K562 (cell line): ENCODE results near the gene SLC16A6. TPM values are rescaled to one million over a fixed set of nuclear protein-coding genes. Genes with fewer than 3 reads are reported as not detected.

Experiments
- ATAC-seq: fragments of 200-7000 bp; cut with Tn5 transposase; 3 replicates; pipeline ENCODE4 v1.9.1; 2020; ENCODE audit warnings: moderate library complexity
- BruUV-seq: library from RNA; stranded (reverse); fragments of 400-500 nt; replicated peaks from 2 replicates; lab custom pipeline; 2021; lab: Mats Ljungman, UMichigan
- CTCF ChIA-PET: fragments of 300-600 bp; formaldehyde crosslinking; extraction: SDS; loops from one replicate; lab custom pipeline; 2021; ENCODE audit warnings: low intra/inter-chr PET ratio; lab: Yijun Ruan, JAX
- POLR2A ChIA-PET: fragments of 300-600, 350-650 bp; sonication (Branson Sonifier 250); formaldehyde crosslinking; extraction: SDS; loops from one replicate; lab custom pipeline; 2021; ENCODE audit warnings: antibody characterized with exemption, inconsistent platforms; lab: Yijun Ruan, JAX
- DNase-seq, 4 experiments: peaks; one replicate each; pipeline versions ENCODE4 v3.0.0 to v3.0.0-alpha.2; 2011 to 2018; ENCODE audit warnings: low spot score in 3 of 4, mixed read lengths in 3 of 4; ENCODE audit errors: extremely low read depth in 1 of 4
- FAIRE-seq: peaks from 2 replicates; lab custom pipeline; 2011; peaks lifted over from hg19 to GRCh38; lab: Jason Lieb, UNC
- H2AFZ ChIP-seq: 2 replicates; pipeline ENCODE4 v1.6.0; 2011; ENCODE audit warnings: low read depth, low read length, control low read depth, inconsistent platforms
- H3K27ac ChIP-seq: fragments of 200-600 bp; 3 replicates; pipeline ENCODE4 v1.8.0; 2011; ENCODE audit warnings: low read depth, mild to moderate bottlenecking, control low read depth, inconsistent platforms, low read length, moderate library complexity, mixed read lengths; ENCODE audit errors: extremely low read depth
- H3K27me3 ChIP-seq, 2 experiments: fragments of 300-600 bp in 1 of 2; 2 replicates in 1 of 2; 3 replicates in 1 of 2; pipeline versions ENCODE4 v1.6.0 to v1.8.0; 2011; ENCODE audit warnings: inconsistent platforms in 2 of 2, low read length in 2 of 2, mild to moderate bottlenecking in 1 of 2, mixed read lengths in 1 of 2, moderate library complexity in 1 of 2; ENCODE audit not compliant: control insufficient read depth in 2 of 2, insufficient read depth in 2 of 2
- H3K36me3 ChIP-seq: fragments of 300-600 bp; 3 replicates; pipeline ENCODE4 v1.8.0; 2011; ENCODE audit warnings: mild to moderate bottlenecking, low read length, inconsistent platforms; ENCODE audit not compliant: control insufficient read depth, insufficient read depth
- H3K4me1 ChIP-seq, 2 experiments: fragments of 200-600 bp in 1 of 2; replicated peaks in 1 of 2; 2 replicates in 1 of 2; 3 replicates in 1 of 2; pipeline versions ENCODE4 v1.5.1 to v1.8.0; 2011; ENCODE audit warnings: inconsistent platforms in 2 of 2, low read length in 2 of 2, mild to moderate bottlenecking in 1 of 2, mixed read lengths in 1 of 2, moderate library complexity in 1 of 2; ENCODE audit not compliant: control insufficient read depth in 2 of 2, insufficient read depth in 2 of 2
- H3K4me2 ChIP-seq: 2 replicates; pipeline ENCODE4 v1.6.1; 2011; ENCODE audit warnings: low read length, control low read depth, inconsistent platforms, mixed read lengths; ENCODE audit not compliant: insufficient read depth
- H3K4me3 ChIP-seq: fragments of 200-600 bp; sonication (generic), shearing (Covaris generic); 2 replicates; pipeline ENCODE4 v1.5.1; 2016; ENCODE audit warnings: control low read depth, inconsistent platforms
- H3K79me2 ChIP-seq: fragments of 200-600 bp; 3 replicates; pipeline ENCODE4 v1.8.0; 2011; ENCODE audit warnings: low read length, inconsistent platforms; ENCODE audit not compliant: control insufficient read depth, insufficient read depth
- H3K9ac ChIP-seq, 2 experiments: 2 replicates each; pipeline versions ENCODE4 v1.6.0 to v1.6.1; 2011; ENCODE audit warnings: low read depth in 2 of 2, low read length in 2 of 2, control low read depth in 1 of 2, inconsistent platforms in 1 of 2, mild to moderate bottlenecking in 1 of 2, mixed read lengths in 1 of 2; ENCODE audit not compliant: insufficient read depth in 1 of 2
- H3K9me1 ChIP-seq: one replicate; pipeline ENCODE4 v1.6.0; 2011; ENCODE audit warnings: inconsistent platforms, mild to moderate bottlenecking, low read length, moderate library complexity; ENCODE audit not compliant: control insufficient read depth, insufficient read depth
- H3K9me3 ChIP-seq: replicated peaks from 2 replicates; pipeline ENCODE4 v1.5.1; 2011; ENCODE audit warnings: low read depth, low read length, inconsistent platforms; ENCODE audit not compliant: control insufficient read depth, insufficient read depth
- H4K20me1 ChIP-seq: replicated peaks from 2 replicates; pipeline ENCODE4 v1.6.1; 2011; ENCODE audit warnings: low read length, inconsistent platforms, mixed read lengths; ENCODE audit not compliant: control insufficient read depth, insufficient read depth
- ILK ChIP-seq: fragments of 450-650 bp; IDR thresholded peaks from 2 replicates; pipeline ENCODE4 v1.6.1; 2016; ENCODE audit warnings: missing genetic modification characterization, low read depth, mild to moderate bottlenecking, missing compliant biosample characterization, moderate library complexity, borderline replicate concordance
- NCOA2 ChIP-seq, 2 experiments: fragments of 450-650 bp; IDR thresholded peaks; 2 replicates each; pipeline ENCODE4 v1.6.1; 2018; ENCODE audit warnings: mild to moderate bottlenecking in 2 of 2, moderate library complexity in 1 of 2; ENCODE audit not compliant: partially characterized antibody in 2 of 2
- RAD51 ChIP-seq: fragments of 450-650 bp; IDR thresholded peaks from 2 replicates; pipeline ENCODE4 v1.7.1; 2016; ENCODE audit warnings: low read depth, mild to moderate bottlenecking, borderline replicate concordance
- SAFB2 ChIP-seq: fragments of 200-400 bp; formaldehyde crosslinking; IDR thresholded peaks from 2 replicates; pipeline ENCODE4 v1.6.1; 2018; ENCODE audit warnings: borderline replicate concordance, low read length, low read depth, moderate library complexity; ENCODE audit not compliant: severe bottlenecking
- SMAD2 ChIP-seq: fragments of 150-350 bp; IDR thresholded peaks from 2 replicates; pipeline ENCODE4 v1.6.1; 2014; ENCODE audit warnings: low read depth, mild to moderate bottlenecking, low read length
- SMARCA4 ChIP-seq: fragments of 450-650 bp; IDR thresholded peaks from 2 replicates; pipeline ENCODE4 v1.6.1; 2016
- WGBS: fragments of 100-300 bp; shearing (Covaris generic); methylation state at CpG from one replicate; pipeline ENCODE4 v1.1.6; 2016; ENCODE audit warnings: low coverage, mixed read lengths; ENCODE audit not compliant: insufficient coverage; ENCODE audit errors: missing lambda C conversion rate; 5-methylcytosine and 5-hydroxymethylcytosine counted together
- in situ Hi-C: fragments of 300-500 bp; cut with MboI; formaldehyde crosslinking; loops from 4 replicates; pipeline ENCODE4 v1.15.0; 2018; ENCODE audit warnings: inconsistent platforms, mixed read lengths
- intact Hi-C: fragments of 100-400 bp; cut with micrococcal nuclease; formaldehyde crosslinking; loops from 2 replicates; pipeline ENCODE4 v1.14.2; 2022
- polyA plus RNA-seq, 8 experiments: library from polyadenylated mRNA; depleted of rRNA in 4 of 8; stranded (reverse) in 5 of 8; unstranded in 3 of 8; fragments of >200 nt; fragmentation: Nextera tagmentation in 2 of 8; fragmentation: Illumina TruSeq in 1 of 8; extraction: Ambion mirVana in 2 of 8; extraction: Trizol in 1 of 8; gene quantifications; 2 replicates each; pipeline versions ENCODE4 v1.2.1 to v1.2.3, GENCODE V29; 2011 to 2014; ENCODE audit warnings: inconsistent platforms in 1 of 8, missing spikeins in 1 of 8
- total RNA-seq, 7 experiments: library from RNA; depleted of rRNA in 6 of 7; stranded (reverse); fragments of >200 nt in 6 of 7; fragmentation: Illumina TruSeq in 2 of 7; extraction: Trizol in 2 of 7; gene quantifications; 2 replicates each; pipeline versions ENCODE4 v1.2.1 to v1.2.3, GENCODE V29; 2011 to 2021; ENCODE audit warnings: low replicate concordance in 1 of 7

SLC16A6 gene
- total and polyA plus RNA-seq, 9 of the 15 experiments (the other 6 are each of a cell fraction or from before 2014, with no cell fraction given) = 0.05 to 0.31 (median 0.15) TPM

GRCh38 chr17:68318103-68318991, 27.4 kb upstream of the SLC16A6 start:
- CTCF ChIA-PET = no interaction called here
- H2AFZ ChIP-seq = no peak overlapping the region
- H3K27ac ChIP-seq = no peak overlapping the region
- WGBS = 3% methylated on average over 8 of the region's 8 CpGs
- H3K79me2 ChIP-seq = no peaks in the 10 kb centered on the region
- H3K36me3 ChIP-seq = no peaks in the 10 kb centered on the region
- no peaks in the 10 kb centered on the region for H3K4me1 ChIP-seq
- ATAC-seq = no peak
- no peaks in the 10 kb centered on the region for H3K9me1 ChIP-seq
- no peaks in the 10 kb centered on the region for H3K9me3 ChIP-seq
- TF ChIP-seq NCOA2 (IDR thresholded peaks at IDR 0.05; ENCODE audit: partially characterized antibody in 2 of 2) (no peak), ILK (tag) (no peak), SAFB2 (no peak), RAD51 (no peak), SMAD2 (no peak), SMARCA4 (no peak)
- TF ChIP-seq, all 486 proteins: peak for 0
- intact Hi-C loops (no loop called here), in situ Hi-C loops (no loop called here)
- no peak overlapping the region for H3K4me2 ChIP-seq
- peaks cover 23 to 40% of the 10 kb centered on the region in 2 experiments for H3K27me3 ChIP-seq
- POLR2A ChIA-PET = no interaction called here
- DNase-seq (no peak), FAIRE-seq (no peak)
- H3K9ac ChIP-seq = no peak overlapping the region
- no peak overlapping the region for H3K4me3 ChIP-seq
- H4K20me1 ChIP-seq = no peaks in the 10 kb centered on the region
- BruUV-seq = no TSS peak
